Measurements from ENCODE around the gene DHRS9. TPM values are rescaled to one million over a fixed set of nuclear protein-coding genes. Genes with fewer than 3 reads are reported as not detected.
A peak's percentile ranks its signal among the peaks of the same experiment; 100 is the strongest.

The DHRS9 gene
- total RNA-seq (ENCODE audit: low replicate concordance) = 0.36 TPM in 1 of 2 replicates, not detected in the other

- no peak within 1 kb of the TSS for H3K4me3 ChIP-seq (ENCODE audit: low read depth, low read length)
- DNase-seq (ENCODE audit: low read depth) = peak; percentile 26
- TF ChIP-seq CTCF (IDR thresholded peaks at IDR 0.05; ENCODE audit: insufficient read depth, low read length) = no peak
Measured at GRCh38 chr2:169069341-169069740, at the start of gene DHRS9. Gene DHRS9, plus strand, starts transcription at chr2:169069563. Its CDS starts 12,019 bp downstream, at chr2:169081582.

GRCh38 chr2:169023161-169023560, 46.2 kb upstream of the DHRS9 start:
- H3K4me3 ChIP-seq (ENCODE audit: low read depth, low read length) = no peak overlapping the region
- DNase-seq (ENCODE audit: low read depth) = no peak
- no peak for TF ChIP-seq CTCF (IDR thresholded peaks at IDR 0.05; ENCODE audit: insufficient read depth, low read length)

- TF ChIP-seq CTCF (IDR thresholded peaks at IDR 0.05; ENCODE audit: insufficient read depth, low read length) = no peak
Measured at GRCh38 chr2:169026056-169026455, 43.3 kb upstream of the DHRS9 start.

GRCh38 chr2:169027234-169027633, 42.1 kb upstream of the DHRS9 start:
- H3K4me3 ChIP-seq (ENCODE audit: low read depth, low read length) = no peak overlapping the region
- DNase-seq (ENCODE audit: low read depth) = no peak
- no peak for TF ChIP-seq CTCF (IDR thresholded peaks at IDR 0.05; ENCODE audit: insufficient read depth, low read length)

More at GRCh38 chr2:169026056-169026455, 43.3 kb upstream of the DHRS9 start:
- H3K4me3 ChIP-seq (ENCODE audit: low read depth, low read length) = no peak overlapping the region
- DNase-seq (ENCODE audit: low read depth) = no peak

GRCh38 chr2:169029341-169029740, 40.0 kb upstream of the DHRS9 start:
- DNase-seq (ENCODE audit: low read depth) = no peak
- no peak for TF ChIP-seq CTCF (IDR thresholded peaks at IDR 0.05; ENCODE audit: insufficient read depth, low read length)
- H3K4me3 ChIP-seq (ENCODE audit: low read depth, low read length) = no peak overlapping the region

GRCh38 chr2:169031202-169031601, 38.2 kb upstream of the DHRS9 start, which contains the start of gene ABCB11:
Gene ABCB11, minus strand, starts transcription at chr2:169031324. Its CDS starts 13,199 bp downstream, at chr2:169018125.
- DNase-seq (ENCODE audit: low read depth) = no peak
- TF ChIP-seq CTCF (IDR thresholded peaks at IDR 0.05; ENCODE audit: insufficient read depth, low read length) = no peak
- no peak within 1 kb of the TSS for H3K4me3 ChIP-seq (ENCODE audit: low read depth, low read length)

- TF ChIP-seq CTCF (IDR thresholded peaks at IDR 0.05; ENCODE audit: insufficient read depth, low read length) = no peak
- DNase-seq (ENCODE audit: low read depth) = no peak
- H3K4me3 ChIP-seq (ENCODE audit: low read depth, low read length) = no peak overlapping the region
Measured at GRCh38 chr2:169034256-169034655, 35.1 kb upstream of the DHRS9 start.
